HepG2 (cell line): ENCODE data around the gene ORC4. TPM values are rescaled to one million over a fixed set of nuclear protein-coding genes. Genes with fewer than 3 reads are reported as not detected.

Experiments
- ATF1 ChIP-seq: IDR thresholded peaks from 2 replicates; pipeline ENCODE4 v1.6.1; 2016; ENCODE audit warnings: mild to moderate bottlenecking, control low read depth
- CENPT ChIP-seq: sonication (generic); formaldehyde crosslinking; IDR thresholded peaks from 2 replicates; pipeline ENCODE4 v1.8.0; 2022; ENCODE audit warnings: low read depth, mild to moderate bottlenecking, moderate library complexity, missing genetic modification reagents
- CSRNP1 ChIP-seq: sonication (generic); formaldehyde crosslinking; IDR thresholded peaks from 2 replicates; pipeline ENCODE4 v1.8.1; 2023; ENCODE audit warnings: mild to moderate bottlenecking, missing genetic modification reagents
- ELF1 ChIP-seq: sonication (generic); formaldehyde crosslinking; IDR thresholded peaks from 2 replicates; pipeline ENCODE4 v1.4.0; 2020; ENCODE audit warnings: missing genetic modification reagents
- FIP1L1 ChIP-seq: fragments of 200-400 bp; formaldehyde crosslinking; IDR thresholded peaks from 2 replicates; pipeline ENCODE4 v1.6.1; 2018; ENCODE audit warnings: low read depth, mild to moderate bottlenecking, low read length, moderate library complexity, borderline replicate concordance; ENCODE audit not compliant: insufficient read depth
- JARID2 ChIP-seq: sonication (generic); formaldehyde crosslinking; IDR thresholded peaks from 2 replicates; pipeline ENCODE4 v1.8.1; 2023; ENCODE audit warnings: missing genetic modification reagents, inconsistent platforms; ENCODE audit not compliant: insufficient replicate concordance
- MAZ ChIP-seq, 2 experiments: sonication (generic) in 1 of 2; formaldehyde crosslinking in 1 of 2; IDR thresholded peaks; 2 replicates each; pipeline versions ENCODE4 v1.5.0 to v1.6.1; 2012 to 2020; ENCODE audit warnings: low read depth in 2 of 2, mild to moderate bottlenecking in 2 of 2, borderline replicate concordance in 1 of 2, improper control_type of control experiment in 1 of 2, low read length in 1 of 2, missing genetic modification reagents in 1 of 2, moderate library complexity in 1 of 2
- MED1 ChIP-seq: sonication (generic); formaldehyde crosslinking; IDR thresholded peaks from 2 replicates; pipeline ENCODE4 v1.4.0; 2020; ENCODE audit warnings: missing genetic modification reagents
- MEF2D ChIP-seq: sonication (generic); formaldehyde crosslinking; IDR thresholded peaks from 2 replicates; pipeline ENCODE4 v1.5.1; 2020; ENCODE audit warnings: mild to moderate bottlenecking, missing genetic modification reagents
- RAD21 ChIP-seq: fragments of 450-650 bp; formaldehyde crosslinking; IDR thresholded peaks from 2 replicates; pipeline ENCODE4 v1.5.0; 2020; ENCODE audit warnings: mild to moderate bottlenecking
- SCMH1 ChIP-seq: sonication (generic); formaldehyde crosslinking; IDR thresholded peaks from 2 replicates; pipeline ENCODE4 v1.9.0; 2021; ENCODE audit warnings: missing genetic modification reagents, mild to moderate bottlenecking, borderline replicate concordance
- TBX3 ChIP-seq: fragments of 450-650 bp; IDR thresholded peaks from 2 replicates; pipeline ENCODE4 v1.6.1; 2017; ENCODE audit warnings: antibody characterized with exemption, mild to moderate bottlenecking, inconsistent platforms, borderline replicate concordance
- TERF1 ChIP-seq: sonication (generic); formaldehyde crosslinking; IDR thresholded peaks from 2 replicates; pipeline ENCODE4 v1.8.0; 2022; ENCODE audit warnings: mild to moderate bottlenecking, missing genetic modification reagents, moderate library complexity
- TFAP4 ChIP-seq: sonication (generic); IDR thresholded peaks from 2 replicates; pipeline ENCODE4 v1.6.1; 2016; ENCODE audit warnings: low read depth, borderline replicate concordance
- THAP7 ChIP-seq: sonication (generic); formaldehyde crosslinking; IDR thresholded peaks from 2 replicates; pipeline ENCODE4 v1.8.1; 2023; ENCODE audit warnings: mild to moderate bottlenecking, missing genetic modification reagents
- TRIM24 ChIP-seq: sonication (generic); formaldehyde crosslinking; IDR thresholded peaks from 2 replicates; pipeline ENCODE4 v1.8.0; 2022; ENCODE audit warnings: mild to moderate bottlenecking, missing genetic modification reagents
- XRCC5 ChIP-seq: fragments of 200-400 bp; formaldehyde crosslinking; optimal IDR thresholded peaks from 2 replicates; pipeline ENCODE3; 2017; ENCODE audit warnings: mild to moderate bottlenecking, low read length
- ZBTB20 ChIP-seq: sonication (generic); formaldehyde crosslinking; IDR thresholded peaks from 2 replicates; pipeline ENCODE4 v1.8.1; 2023; ENCODE audit warnings: missing genetic modification reagents, low read depth, mild to moderate bottlenecking, borderline replicate concordance
- ZMYM2 ChIP-seq: sonication (generic); formaldehyde crosslinking; IDR thresholded peaks from 2 replicates; pipeline ENCODE4 v1.8.0; 2022; ENCODE audit warnings: mild to moderate bottlenecking, missing genetic modification reagents
- ZNF101 ChIP-seq: sonication (generic); formaldehyde crosslinking; IDR thresholded peaks from 2 replicates; pipeline ENCODE4 v1.4.0; 2020; ENCODE audit warnings: mild to moderate bottlenecking, low read depth, missing genetic modification reagents, borderline replicate concordance
- ZNF225 ChIP-seq: sonication (generic); formaldehyde crosslinking; IDR thresholded peaks from 2 replicates; pipeline ENCODE4 v1.4.0; 2020; ENCODE audit warnings: mild to moderate bottlenecking, missing genetic modification reagents
- ZNF562 ChIP-seq: sonication (generic); formaldehyde crosslinking; IDR thresholded peaks from 2 replicates; pipeline ENCODE4 v1.8.0; 2022; ENCODE audit warnings: missing genetic modification reagents, borderline replicate concordance
- ZNF570 ChIP-seq: sonication (generic); formaldehyde crosslinking; IDR thresholded peaks from 2 replicates; pipeline ENCODE4 v1.4.0; 2020; ENCODE audit warnings: mild to moderate bottlenecking, missing genetic modification reagents, borderline replicate concordance
- ZNF607 ChIP-seq: sonication (generic); formaldehyde crosslinking; IDR thresholded peaks from 2 replicates; pipeline ENCODE4 v1.5.1; 2020; ENCODE audit warnings: missing genetic modification reagents, mild to moderate bottlenecking, borderline replicate concordance
- ZNF761 ChIP-seq: sonication (generic); formaldehyde crosslinking; conservative IDR thresholded peaks from 2 replicates; pipeline ENCODE4 v1.4.0; 2020; ENCODE audit warnings: mild to moderate bottlenecking, missing genetic modification reagents
- ZSCAN20 ChIP-seq: sonication (generic); formaldehyde crosslinking; IDR thresholded peaks from 2 replicates; pipeline ENCODE4 v1.4.0; 2020; ENCODE audit warnings: missing genetic modification reagents, mild to moderate bottlenecking, borderline replicate concordance
- polyA plus RNA-seq, 8 experiments: library from polyadenylated mRNA; depleted of rRNA in 3 of 8; stranded (reverse) in 7 of 8; unstranded in 1 of 8; fragments of >200 nt; fragmentation: Illumina TruSeq in 4 of 8; extraction: Trizol in 4 of 8; gene quantifications; 2 replicates each; pipeline versions ENCODE4 v1.2.1 to v1.2.3, GENCODE V29; 2011 to 2016; ENCODE audit warnings: low read depth in 4 of 8, missing spikeins in 1 of 8, mixed read lengths in 1 of 8; ENCODE audit not compliant: insufficient read depth in 1 of 8
- total RNA-seq, 5 experiments: library from RNA; depleted of rRNA; stranded (reverse); fragments of >200 nt; fragmentation: Illumina TruSeq; extraction: Trizol; gene quantifications; 2 replicates each; pipeline ENCODE4 v1.2.3, GENCODE V29; 2016; ENCODE audit warnings: low read depth in 1 of 5

ORC4 gene
- total and polyA plus RNA-seq, 2 of the 13 experiments (the other 11 are each of a cell fraction or from before 2014, with no cell fraction given), result 28.6 to 84.8 TPM

GRCh38 chr2:147927053-147927588 is 93.4 kb downstream of the ORC4 start (continued):
- peak; percentile 63 for TF ChIP-seq JARID2 (CRISPR knock-in tag)
- no peak for TF ChIP-seq FIP1L1
- no peak for TF ChIP-seq ZMYM2
- peak; percentile 19; the same call in 1 of the 2 replicates for TF ChIP-seq ZSCAN20
- TF ChIP-seq ZBTB20 (CRISPR knock-in tag), result peak; percentile 97; the same call in 1 of the 2 replicates
- no peak for TF ChIP-seq ZNF101 (CRISPR knock-in tag)
- peak; percentile 90 for TF ChIP-seq MED1
- TF ChIP-seq XRCC5, result no peak
- no peak for TF ChIP-seq TERF1 (CRISPR knock-in tag)
- TF ChIP-seq ELF1 (CRISPR knock-in tag), result peak; percentile 61
- no peak for TF ChIP-seq CENPT (CRISPR knock-in tag)
- no peak for TF ChIP-seq ZNF607 (CRISPR knock-in tag)
- peak; percentile 83 for TF ChIP-seq TBX3
- no peak for TF ChIP-seq ZNF761 (CRISPR knock-in tag)
- peak; percentile 97 for TF ChIP-seq TFAP4
- peak; percentile 71 for TF ChIP-seq ATF1 (CRISPR knock-in tag)
- no peak; the same call in 1 of the 2 replicates for TF ChIP-seq RAD21 (CRISPR knock-in tag)
- TF ChIP-seq MEF2D (CRISPR knock-in tag), result peak; percentile 84
- TF ChIP-seq SCMH1 (CRISPR knock-in tag), result no peak
- TF ChIP-seq TRIM24 (CRISPR knock-in tag), result no peak
- TF ChIP-seq CSRNP1 (CRISPR knock-in tag), result no peak
- no peak for TF ChIP-seq MAZ (IDR thresholded peaks at IDR 0.05; ENCODE audit: borderline replicate concordance, low read depth, low read length)
- TF ChIP-seq MAZ (CRISPR knock-in tag; IDR thresholded peaks at IDR 0.05; ENCODE audit: low read depth), result peak; percentile 43; the same call in 1 of the 2 replicates
- TF ChIP-seq ZNF562 (CRISPR knock-in tag), result no peak
- no peak for TF ChIP-seq ZNF225 (CRISPR knock-in tag)
- TF ChIP-seq ZNF570 (CRISPR knock-in tag), result no peak
- TF ChIP-seq THAP7 (CRISPR knock-in tag), result no peak
